ENCODE data around the gene NUDCD3. TPM values are rescaled to one million over a fixed set of nuclear protein-coding genes. Genes with fewer than 3 reads are reported as not detected.

Gene NUDCD3
- total and polyA plus RNA-seq, 10 donors: 21.7 to 97.9 (median 41.3) TPM

DNA sequence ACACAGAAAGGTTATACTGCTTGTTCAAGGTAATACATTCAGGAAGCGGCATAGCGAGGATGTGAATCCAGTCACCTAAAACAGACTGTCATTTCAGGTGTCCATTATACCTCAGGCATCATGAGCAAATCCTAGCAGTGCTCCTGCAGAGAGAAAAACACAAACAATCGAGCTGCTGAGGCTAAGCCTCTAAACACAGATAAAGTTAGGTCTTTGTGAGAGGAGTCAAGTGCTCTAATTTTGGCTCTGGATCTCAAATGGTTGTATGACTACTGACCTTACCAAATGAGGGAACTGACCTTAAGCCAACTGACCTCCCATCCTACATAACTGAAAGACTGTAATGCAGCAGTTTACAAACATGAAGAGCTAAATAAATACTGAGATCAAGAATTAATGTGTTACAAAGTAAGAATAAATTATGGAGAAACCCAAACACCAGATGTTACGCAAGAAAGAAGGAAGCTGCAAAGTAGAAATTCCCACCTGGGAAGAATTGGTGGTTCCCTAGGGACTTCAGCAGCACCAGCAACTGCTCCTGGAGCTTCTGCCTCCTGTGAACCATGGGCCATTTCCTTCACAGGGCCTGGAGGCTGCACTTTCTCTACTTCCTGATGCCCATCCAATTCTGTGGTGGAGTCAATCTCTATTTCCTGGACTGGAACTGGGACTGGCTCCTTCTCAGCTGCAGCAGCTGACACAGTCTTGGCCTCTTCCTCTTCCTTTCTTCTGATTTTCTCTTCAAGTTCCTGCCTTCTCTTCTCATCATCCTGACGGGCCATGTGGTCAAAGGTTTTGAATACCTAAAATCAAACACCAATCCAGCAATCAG lies 5.8 kb downstream of the NUDCD3 start:
- Histone ChIP-seq H3K36me3 (peaks cover 7 to 61% (median 47%) of the 10 kb centered on the region in 6 donors), H3K4me1 (peaks cover 18 to 60% (median 54%) of the 10 kb centered on the region in 6 donors)
- no peak for TF ChIP-seq POLR2A (IDR thresholded peaks at IDR 0.05)
- TF ChIP-seq POLR2AphosphoS5 (IDR thresholded peaks at IDR 0.05): no peak
- TF ChIP-seq, protein P1, sequence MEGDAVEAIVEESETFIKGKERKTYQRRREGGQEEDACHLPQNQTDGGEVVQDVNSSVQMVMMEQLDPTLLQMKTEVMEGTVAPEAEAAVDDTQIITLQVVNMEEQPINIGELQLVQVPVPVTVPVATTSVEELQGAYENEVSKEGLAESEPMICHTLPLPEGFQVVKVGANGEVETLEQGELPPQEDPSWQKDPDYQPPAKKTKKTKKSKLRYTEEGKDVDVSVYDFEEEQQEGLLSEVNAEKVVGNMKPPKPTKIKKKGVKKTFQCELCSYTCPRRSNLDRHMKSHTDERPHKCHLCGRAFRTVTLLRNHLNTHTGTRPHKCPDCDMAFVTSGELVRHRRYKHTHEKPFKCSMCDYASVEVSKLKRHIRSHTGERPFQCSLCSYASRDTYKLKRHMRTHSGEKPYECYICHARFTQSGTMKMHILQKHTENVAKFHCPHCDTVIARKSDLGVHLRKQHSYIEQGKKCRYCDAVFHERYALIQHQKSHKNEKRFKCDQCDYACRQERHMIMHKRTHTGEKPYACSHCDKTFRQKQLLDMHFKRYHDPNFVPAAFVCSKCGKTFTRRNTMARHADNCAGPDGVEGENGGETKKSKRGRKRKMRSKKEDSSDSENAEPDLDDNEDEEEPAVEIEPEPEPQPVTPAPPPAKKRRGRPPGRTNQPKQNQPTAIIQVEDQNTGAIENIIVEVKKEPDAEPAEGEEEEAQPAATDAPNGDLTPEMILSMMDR (IDR thresholded peaks at IDR 0.05 in 8 of 11, conservative IDR thresholded peaks at IDR 0.05 in 3 of 11): no peak

DNA sequence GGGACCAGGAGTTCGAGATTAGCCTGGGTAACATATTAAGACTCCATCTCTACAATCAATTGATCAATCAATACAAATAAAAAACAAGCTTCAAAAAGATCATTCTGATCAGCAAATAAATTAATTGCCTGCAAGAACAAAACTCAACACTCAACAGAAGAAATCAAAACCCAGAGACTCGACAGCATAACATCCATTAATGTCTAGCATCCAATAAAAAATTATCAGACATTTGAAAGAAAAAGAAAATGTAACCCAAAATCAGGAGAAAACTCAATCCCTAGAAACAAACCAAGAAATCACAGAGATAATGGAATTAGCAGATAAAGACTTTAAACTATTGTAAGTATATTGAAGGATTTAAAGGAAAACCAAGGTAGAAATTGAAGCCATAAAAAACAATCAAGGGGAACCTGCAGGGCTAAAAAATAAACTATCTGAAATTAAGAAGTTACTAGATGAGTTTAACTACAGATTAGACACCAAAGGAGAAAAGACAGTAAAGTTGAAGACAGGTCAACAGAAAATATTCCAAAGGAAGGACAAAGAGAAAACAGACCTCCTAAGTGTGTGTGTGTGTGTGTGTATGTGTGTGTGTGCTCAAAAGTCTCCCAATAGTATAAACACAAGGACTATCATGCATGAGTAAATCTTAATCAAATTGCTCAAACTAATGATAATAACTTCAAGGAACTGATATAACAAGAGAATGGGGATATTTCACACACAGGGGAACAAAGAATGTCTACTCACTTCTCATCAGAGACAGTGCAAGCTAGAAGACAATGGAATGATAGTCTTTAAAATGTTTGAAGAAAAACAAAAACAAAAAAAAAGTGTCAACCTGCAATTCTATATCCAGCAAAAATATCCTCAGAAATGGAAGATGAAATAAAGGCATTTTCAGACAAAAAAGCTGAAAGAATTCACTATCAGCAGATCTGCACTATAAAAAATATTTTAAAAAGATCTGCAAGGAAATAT lies 7.7 kb downstream of the NUDCD3 start:
- 95 to 98% (median 97%) methylated on average over 2 of the region's 2 CpGs for WGBS, 5 donors
- peaks cover 7 to 81% (median 62%) of the 10 kb centered on the region in 6 donors for H3K36me3 ChIP-seq
- intact Hi-C loops (cut with DNase I; ENCODE audit: low total_unique reads): no loop called here
- no peak overlapping the region for H3K27ac ChIP-seq
- peaks cover 0 to 19% (median 16%) of the 10 kb centered on the region in 8 donors for H3K9me3 ChIP-seq
- H3K27me3 ChIP-seq (replicated peaks in 1 of 7): no peaks in the 10 kb centered on the region
- no peak overlapping the region for H3K4me3 ChIP-seq
- TF ChIP-seq POLR2A (IDR thresholded peaks at IDR 0.05): no peak
- TF ChIP-seq POLR2AphosphoS5 (IDR thresholded peaks at IDR 0.05): no peak
- TF ChIP-seq, protein P1 (IDR thresholded peaks at IDR 0.05 in 8 of 11, conservative IDR thresholded peaks at IDR 0.05 in 3 of 11): no peak
- H3K4me1 ChIP-seq: peaks cover 7 to 46% (median 35%) of the 10 kb centered on the region in 6 donors
- no peak for DNase-seq

More for the DNA sequence above, 5.8 kb downstream of the NUDCD3 start:
- WGBS, 5 donors: 79 to 85% (median 80%) methylated on average over 5 of the region's 5 CpGs
- intact Hi-C loops (cut with DNase I; ENCODE audit: low total_unique reads): no loop called here
- Histone ChIP-seq H3K4me3 (no peak overlapping the region), H3K27ac (no peak overlapping the region), H3K9me3 (peaks cover 0 to 19% (median 16%) of the 10 kb centered on the region in 8 donors), H3K27me3 (replicated peaks in 1 of 7) (no peaks in the 10 kb centered on the region)
- DNase-seq: no peak

DNA sequence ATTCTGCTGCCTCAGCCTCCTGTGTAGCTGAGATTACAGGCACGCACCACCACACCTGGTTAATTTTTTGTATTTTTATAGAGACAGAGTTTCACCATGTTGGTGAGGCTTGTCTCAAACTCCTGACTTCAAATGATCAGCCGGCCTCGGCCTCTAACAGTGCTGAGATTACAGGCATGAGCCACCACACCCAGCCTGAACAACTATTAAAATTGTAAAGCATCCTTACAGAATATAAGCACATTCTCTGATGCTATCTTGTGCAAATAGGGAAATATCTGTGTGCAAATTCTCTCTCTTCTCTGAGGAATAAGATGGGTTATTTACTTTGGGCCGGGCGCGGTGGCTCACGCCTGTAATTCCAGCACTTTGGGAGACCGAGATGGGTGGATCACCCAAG lies 12.5 kb downstream of the NUDCD3 start:
- TF ChIP-seq POLR2AphosphoS5 (IDR thresholded peaks at IDR 0.05) (no peak), POLR2A (IDR thresholded peaks at IDR 0.05) (no peak)
- TF ChIP-seq, protein P1 (IDR thresholded peaks at IDR 0.05 in 8 of 11, conservative IDR thresholded peaks at IDR 0.05 in 3 of 11): no peak
- Histone ChIP-seq H3K27ac (no peak overlapping the region), H3K36me3 (peaks cover 6 to 97% (median 67%) of the 10 kb centered on the region in 6 donors), H3K27me3 (replicated peaks in 1 of 7) (no peaks in the 10 kb centered on the region), H3K4me3 (no peak overlapping the region), H3K9me3 (peaks cover 0 to 10% (median 7%) of the 10 kb centered on the region in 8 donors), H3K4me1 (peaks cover 0 to 37% (median 11%) of the 10 kb centered on the region in 6 donors)
- WGBS, 5 donors: 94 to 100% (median 96%) methylated on average over 8 of the region's 8 CpGs
- intact Hi-C loops (cut with DNase I; ENCODE audit: low total_unique reads): loop anchor here (5.0 kb wide), 1 partner anchor 236 kb away; no protein-coding TSS in a partner anchor
- no peak for DNase-seq
